ENCODE measurements around the gene ZFX.

ZFX gene

DNA sequence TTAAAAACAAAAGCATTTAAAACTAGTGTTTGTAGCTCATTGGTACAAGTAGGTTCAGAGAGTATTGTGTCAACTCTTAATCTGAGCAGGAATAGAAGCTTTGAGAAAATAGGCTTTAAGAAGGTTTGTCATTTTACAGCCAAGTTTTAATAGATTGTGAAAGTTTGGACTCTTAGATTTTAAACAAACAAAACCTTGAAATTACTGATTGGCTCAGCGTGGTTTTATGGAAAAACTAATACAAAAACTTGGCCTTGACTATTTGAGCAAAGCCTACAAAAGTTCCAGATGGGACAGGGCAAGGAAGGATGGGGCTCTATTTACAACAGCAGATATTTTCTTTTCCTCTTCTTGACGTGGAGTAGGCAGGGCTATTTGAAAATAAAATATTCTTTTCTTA, 16.5 kb downstream of the ZFX start:
- H3K27ac ChIP-seq (replicated peaks): no peak overlapping the region
- TF ChIP-seq REST (IDR thresholded peaks at IDR 0.05; ENCODE audit: insufficient replicate concordance, low read depth) (no peak), POLR2AphosphoS5 (IDR thresholded peaks at IDR 0.05; ENCODE audit: low read depth) (no peak), GABPA (IDR thresholded peaks at IDR 0.05; ENCODE audit: low read depth) (no peak), SPI1 (IDR thresholded peaks at IDR 0.05; ENCODE audit: borderline replicate concordance, low read depth) (no peak)
- TF ChIP-seq, protein P1, sequence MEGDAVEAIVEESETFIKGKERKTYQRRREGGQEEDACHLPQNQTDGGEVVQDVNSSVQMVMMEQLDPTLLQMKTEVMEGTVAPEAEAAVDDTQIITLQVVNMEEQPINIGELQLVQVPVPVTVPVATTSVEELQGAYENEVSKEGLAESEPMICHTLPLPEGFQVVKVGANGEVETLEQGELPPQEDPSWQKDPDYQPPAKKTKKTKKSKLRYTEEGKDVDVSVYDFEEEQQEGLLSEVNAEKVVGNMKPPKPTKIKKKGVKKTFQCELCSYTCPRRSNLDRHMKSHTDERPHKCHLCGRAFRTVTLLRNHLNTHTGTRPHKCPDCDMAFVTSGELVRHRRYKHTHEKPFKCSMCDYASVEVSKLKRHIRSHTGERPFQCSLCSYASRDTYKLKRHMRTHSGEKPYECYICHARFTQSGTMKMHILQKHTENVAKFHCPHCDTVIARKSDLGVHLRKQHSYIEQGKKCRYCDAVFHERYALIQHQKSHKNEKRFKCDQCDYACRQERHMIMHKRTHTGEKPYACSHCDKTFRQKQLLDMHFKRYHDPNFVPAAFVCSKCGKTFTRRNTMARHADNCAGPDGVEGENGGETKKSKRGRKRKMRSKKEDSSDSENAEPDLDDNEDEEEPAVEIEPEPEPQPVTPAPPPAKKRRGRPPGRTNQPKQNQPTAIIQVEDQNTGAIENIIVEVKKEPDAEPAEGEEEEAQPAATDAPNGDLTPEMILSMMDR (IDR thresholded peaks at IDR 0.05; ENCODE audit: insufficient read depth, low read length): no peak
- H3K4me3 ChIP-seq (replicated peaks; ENCODE audit: insufficient read depth, low read length): no peak overlapping the region
- no peak for DNase-seq (ENCODE audit: low read depth in 1 of 2, low spot score in 1 of 2)
- no peaks in the 10 kb centered on the region for H3K27me3 ChIP-seq (ENCODE audit: insufficient read depth, poor library complexity, severe bottlenecking)

DNA sequence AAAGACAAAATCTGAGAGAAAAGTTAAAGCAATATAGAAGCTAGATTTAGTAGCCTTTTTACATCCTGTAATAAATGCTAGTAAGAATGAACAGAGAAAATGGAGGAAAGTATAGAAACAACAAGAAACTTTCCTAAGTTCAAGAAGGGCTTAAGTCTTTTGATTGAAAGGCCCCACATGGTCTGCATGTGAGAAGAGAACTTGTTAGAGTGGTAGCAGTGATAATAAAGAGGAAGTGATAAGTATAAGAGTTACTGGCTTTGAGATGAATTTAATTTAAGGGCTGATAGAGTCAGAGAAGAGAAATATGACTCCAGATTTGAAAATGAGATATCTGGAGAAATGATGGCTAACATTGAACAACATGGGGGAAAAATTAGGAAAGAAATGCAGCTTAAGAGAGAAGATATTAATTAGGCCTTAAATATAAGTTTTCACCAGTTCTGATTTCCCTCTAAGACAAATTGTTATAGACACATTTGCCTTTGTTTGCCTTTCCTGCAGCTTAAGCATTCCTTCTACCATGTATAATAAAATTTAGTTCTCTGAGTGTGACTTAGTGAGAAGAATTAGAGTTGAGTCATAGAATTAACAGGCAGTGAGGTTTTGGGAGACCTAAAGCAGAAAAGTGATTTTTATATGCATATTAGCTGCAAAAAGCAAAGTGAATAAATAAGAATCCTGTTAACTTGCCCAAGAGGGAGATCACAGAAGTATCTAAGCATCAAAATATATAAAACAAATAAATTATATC, 18.4 kb downstream of the ZFX start:
- Histone ChIP-seq H3K4me3 (replicated peaks; ENCODE audit: insufficient read depth, low read length) (no peak overlapping the region), H3K27me3 (ENCODE audit: insufficient read depth, poor library complexity, severe bottlenecking) (no peaks in the 10 kb centered on the region), H3K27ac (replicated peaks) (no peak overlapping the region)
- TF ChIP-seq SPI1 (IDR thresholded peaks at IDR 0.05; ENCODE audit: borderline replicate concordance, low read depth): peak; percentile 86
- TF ChIP-seq, protein P1 (IDR thresholded peaks at IDR 0.05; ENCODE audit: insufficient read depth, low read length): no peak
- no peak for DNase-seq (ENCODE audit: low read depth in 1 of 2, low spot score in 1 of 2)

DNA sequence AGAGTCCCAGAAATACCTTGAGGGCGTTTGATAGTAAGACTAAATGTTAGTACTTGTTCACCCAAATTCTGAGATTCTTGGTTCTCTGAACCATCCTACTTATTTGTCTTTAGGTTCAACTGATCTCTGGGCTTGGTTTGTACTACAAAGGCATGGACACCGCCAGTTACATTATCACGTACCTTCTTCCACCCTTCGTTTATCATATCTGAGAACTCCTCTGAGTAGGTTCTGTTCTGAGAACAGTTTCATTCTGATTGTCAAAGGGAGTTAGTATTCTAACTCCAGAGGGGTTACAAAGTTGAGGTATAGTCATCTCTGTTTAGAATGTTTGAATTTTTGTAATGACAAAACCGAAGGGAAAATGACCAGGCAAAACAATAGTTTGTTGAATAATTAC, 19.3 kb downstream of the ZFX start:
- no peak for TF ChIP-seq GABPA (IDR thresholded peaks at IDR 0.05; ENCODE audit: low read depth)
- TF ChIP-seq POLR2AphosphoS5 (IDR thresholded peaks at IDR 0.05; ENCODE audit: low read depth): no peak
- TF ChIP-seq REST (IDR thresholded peaks at IDR 0.05; ENCODE audit: insufficient replicate concordance, low read depth): no peak
- TF ChIP-seq SPI1 (IDR thresholded peaks at IDR 0.05; ENCODE audit: borderline replicate concordance, low read depth): no peak
- TF ChIP-seq, protein P1 (IDR thresholded peaks at IDR 0.05; ENCODE audit: insufficient read depth, low read length): no peak
- H3K4me3 ChIP-seq (replicated peaks; ENCODE audit: insufficient read depth, low read length): no peak overlapping the region
- no peak for DNase-seq (ENCODE audit: low read depth in 1 of 2, low spot score in 1 of 2)
- no peaks in the 10 kb centered on the region for H3K27me3 ChIP-seq (ENCODE audit: insufficient read depth, poor library complexity, severe bottlenecking)
- H3K27ac ChIP-seq (replicated peaks): peak overlapping the region; percentile 59

DNA sequence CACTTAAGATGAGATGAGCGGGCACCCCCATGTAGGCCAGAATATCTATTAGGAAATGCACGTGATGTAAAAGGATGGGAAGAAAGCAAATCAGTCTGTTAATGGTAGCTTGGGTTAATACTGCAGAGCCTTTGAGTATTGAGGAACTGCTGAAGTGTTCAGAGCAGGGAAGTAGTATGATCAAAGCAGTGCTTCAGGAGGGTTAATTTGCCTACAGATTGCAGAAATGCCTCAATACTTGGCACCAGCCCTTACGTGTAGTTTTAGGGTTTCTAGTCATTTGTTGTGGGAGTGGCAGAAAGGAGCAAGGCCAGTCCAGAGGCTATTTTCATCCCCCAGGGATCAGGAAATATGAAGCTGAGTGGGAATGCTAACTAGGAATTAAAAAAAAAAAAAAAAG, 19.7 kb downstream of the ZFX start:
- H3K27me3 ChIP-seq (ENCODE audit: insufficient read depth, poor library complexity, severe bottlenecking): no peaks in the 10 kb centered on the region
- TF ChIP-seq REST (IDR thresholded peaks at IDR 0.05; ENCODE audit: insufficient replicate concordance, low read depth): no peak
- peak; percentile 66; the same call in 1 of the 2 replicates for TF ChIP-seq SPI1 (IDR thresholded peaks at IDR 0.05; ENCODE audit: borderline replicate concordance, low read depth)
- no peak overlapping the region for H3K4me3 ChIP-seq (replicated peaks; ENCODE audit: insufficient read depth, low read length)
- H3K27ac ChIP-seq (replicated peaks): peak overlapping the region; percentile 59
- peak in 1 of 2 experiments; percentile 23 for DNase-seq (ENCODE audit: low read depth in 1 of 2, low spot score in 1 of 2)

All from HL-60 (cell line).